ENCODE data around the gene UFD1.

Gene UFD1

GRCh38 chr22:19499880-19500242, 20.9 kb upstream of the UFD1 start:
- H3K9ac ChIP-seq = no peak overlapping the region
- no peaks in the 10 kb centered on the region for H3K4me1 ChIP-seq (ENCODE audit: low read depth, poor library complexity, severe bottlenecking)
- H2AFZ ChIP-seq (ENCODE audit: low read depth) = no peak overlapping the region
- H3K4me3 ChIP-seq (IDR thresholded peaks at IDR 0.05; ENCODE audit: insufficient read depth, low read depth, low read length) = no peak overlapping the region
- H3K27ac ChIP-seq = no peak overlapping the region
- no peaks in the 10 kb centered on the region for H4K20me1 ChIP-seq (ENCODE audit: insufficient read depth)
- no peaks in the 10 kb centered on the region for H3K79me2 ChIP-seq (ENCODE audit: insufficient read depth, low read depth)
- no peaks in the 10 kb centered on the region; the same call in 1 of the 2 replicates for H3K36me3 ChIP-seq (ENCODE audit: insufficient read depth)
- TF ChIP-seq, protein P1, sequence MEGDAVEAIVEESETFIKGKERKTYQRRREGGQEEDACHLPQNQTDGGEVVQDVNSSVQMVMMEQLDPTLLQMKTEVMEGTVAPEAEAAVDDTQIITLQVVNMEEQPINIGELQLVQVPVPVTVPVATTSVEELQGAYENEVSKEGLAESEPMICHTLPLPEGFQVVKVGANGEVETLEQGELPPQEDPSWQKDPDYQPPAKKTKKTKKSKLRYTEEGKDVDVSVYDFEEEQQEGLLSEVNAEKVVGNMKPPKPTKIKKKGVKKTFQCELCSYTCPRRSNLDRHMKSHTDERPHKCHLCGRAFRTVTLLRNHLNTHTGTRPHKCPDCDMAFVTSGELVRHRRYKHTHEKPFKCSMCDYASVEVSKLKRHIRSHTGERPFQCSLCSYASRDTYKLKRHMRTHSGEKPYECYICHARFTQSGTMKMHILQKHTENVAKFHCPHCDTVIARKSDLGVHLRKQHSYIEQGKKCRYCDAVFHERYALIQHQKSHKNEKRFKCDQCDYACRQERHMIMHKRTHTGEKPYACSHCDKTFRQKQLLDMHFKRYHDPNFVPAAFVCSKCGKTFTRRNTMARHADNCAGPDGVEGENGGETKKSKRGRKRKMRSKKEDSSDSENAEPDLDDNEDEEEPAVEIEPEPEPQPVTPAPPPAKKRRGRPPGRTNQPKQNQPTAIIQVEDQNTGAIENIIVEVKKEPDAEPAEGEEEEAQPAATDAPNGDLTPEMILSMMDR (conservative IDR thresholded peaks at IDR 0.05; ENCODE audit: low read depth, low read length) = no peak
- no peak overlapping the region for H3K4me2 ChIP-seq
- H3K27me3 ChIP-seq (ENCODE audit: insufficient read depth, low read depth) = no peaks in the 10 kb centered on the region

- TF ChIP-seq, protein P1 (conservative IDR thresholded peaks at IDR 0.05; ENCODE audit: low read depth, low read length) = no peak
- Histone ChIP-seq H4K20me1 (ENCODE audit: insufficient read depth) (no peaks in the 10 kb centered on the region), H3K4me1 (ENCODE audit: low read depth, poor library complexity, severe bottlenecking) (no peaks in the 10 kb centered on the region), H3K4me2 (no peak overlapping the region), H3K79me2 (ENCODE audit: insufficient read depth, low read depth) (no peaks in the 10 kb centered on the region), H3K36me3 (ENCODE audit: insufficient read depth) (no peaks in the 10 kb centered on the region; the same call in 1 of the 2 replicates), H3K4me3 (IDR thresholded peaks at IDR 0.05; ENCODE audit: insufficient read depth, low read depth, low read length) (no peak overlapping the region), H3K27ac (no peak overlapping the region), H3K27me3 (ENCODE audit: insufficient read depth, low read depth) (no peaks in the 10 kb centered on the region), H2AFZ (ENCODE audit: low read depth) (no peak overlapping the region), H3K9ac (no peak overlapping the region)
Observed at GRCh38 chr22:19499236-19499879, 20.4 kb upstream of the UFD1 start.

GRCh38 chr22:19498866-19499190, 19.8 kb upstream of the UFD1 start:
- Histone ChIP-seq H3K27me3 (ENCODE audit: insufficient read depth, low read depth) (no peaks in the 10 kb centered on the region), H3K4me3 (IDR thresholded peaks at IDR 0.05; ENCODE audit: insufficient read depth, low read depth, low read length) (no peak overlapping the region), H4K20me1 (ENCODE audit: insufficient read depth) (no peaks in the 10 kb centered on the region), H3K4me1 (ENCODE audit: low read depth, poor library complexity, severe bottlenecking) (no peaks in the 10 kb centered on the region), H3K79me2 (ENCODE audit: insufficient read depth, low read depth) (no peaks in the 10 kb centered on the region), H3K27ac (no peak overlapping the region), H3K36me3 (ENCODE audit: insufficient read depth) (no peaks in the 10 kb centered on the region; the same call in 1 of the 2 replicates), H2AFZ (ENCODE audit: low read depth) (no peak overlapping the region), H3K4me2 (no peak overlapping the region), H3K9ac (no peak overlapping the region)
- TF ChIP-seq, protein P1 (conservative IDR thresholded peaks at IDR 0.05; ENCODE audit: low read depth, low read length) = no peak

GRCh38 chr22:19498154-19498865, 19.3 kb upstream of the UFD1 start:
- Histone ChIP-seq H3K79me2 (ENCODE audit: insufficient read depth, low read depth) (no peaks in the 10 kb centered on the region), H3K4me2 (no peak overlapping the region), H4K20me1 (ENCODE audit: insufficient read depth) (no peaks in the 10 kb centered on the region), H3K27ac (no peak overlapping the region), H3K4me3 (IDR thresholded peaks at IDR 0.05; ENCODE audit: insufficient read depth, low read depth, low read length) (no peak overlapping the region), H3K36me3 (ENCODE audit: insufficient read depth) (no peaks in the 10 kb centered on the region; the same call in 1 of the 2 replicates), H3K9ac (no peak overlapping the region), H3K27me3 (ENCODE audit: insufficient read depth, low read depth) (no peaks in the 10 kb centered on the region), H2AFZ (ENCODE audit: low read depth) (no peak overlapping the region), H3K4me1 (ENCODE audit: low read depth, poor library complexity, severe bottlenecking) (no peaks in the 10 kb centered on the region)
- TF ChIP-seq, protein P1 (conservative IDR thresholded peaks at IDR 0.05; ENCODE audit: low read depth, low read length) = no peak

Data from KMS-11 (cell line).